ENCODE measurements around the gene ISLR2.
"Not testable (repeated sequence)": the region's sequence is repeated elsewhere in the genome, so short reads cannot be mapped to it uniquely, and the experiment has no call there.

Gene ISLR2

DNA sequence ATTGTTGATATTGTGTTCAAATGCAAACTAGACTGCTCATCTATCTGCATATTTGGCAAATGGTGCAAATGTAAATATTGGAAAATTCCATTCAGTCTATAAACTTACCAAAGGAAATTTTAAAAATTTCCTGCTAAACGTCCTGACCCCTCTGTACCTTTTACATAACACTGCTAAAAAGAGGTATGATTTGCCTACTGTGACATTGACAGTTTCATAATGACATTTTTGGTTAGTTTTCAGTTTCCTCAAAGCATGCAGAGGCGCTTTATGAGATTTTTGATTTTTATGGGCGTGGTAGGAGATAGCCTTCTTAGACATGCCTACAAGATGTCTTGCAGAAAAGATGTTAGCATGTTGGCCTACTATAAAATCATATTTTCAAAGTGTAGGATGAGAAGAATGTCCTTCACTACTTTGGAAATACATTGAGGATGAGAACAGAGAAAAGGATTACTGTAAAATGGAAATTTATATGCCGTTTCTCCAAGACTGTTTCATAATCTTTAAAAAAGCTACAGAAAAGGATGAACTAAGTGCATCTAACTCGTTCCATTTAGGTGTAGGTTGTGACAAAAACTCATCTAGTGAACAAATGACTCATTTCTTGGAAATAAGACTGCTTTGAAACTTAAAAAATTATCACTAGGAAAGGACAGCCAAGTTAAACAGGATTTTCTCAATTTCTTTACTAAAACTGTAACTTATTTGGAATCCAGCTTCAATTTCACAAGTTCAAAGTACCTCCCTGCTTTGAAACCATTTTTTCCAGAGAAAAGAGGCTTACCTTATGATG lies 28.7 kb downstream of the ISLR2 start:
- no peak overlapping the region for H3K4me3 ChIP-seq (ENCODE audit: low read length in 2 of 2)
- no peak overlapping the region for H3K27ac ChIP-seq (ENCODE audit: low read length)
- no peaks in the 10 kb centered on the region for H3K27me3 ChIP-seq (ENCODE audit: control insufficient read depth in 1 of 2, insufficient read depth in 2 of 2, low read length in 2 of 2)
- peaks cover 32% of the 10 kb centered on the region for H3K4me1 ChIP-seq (ENCODE audit: control insufficient read depth, insufficient read depth, low read length)
- no peak overlapping the region for H3K9ac ChIP-seq (ENCODE audit: low read length in 2 of 2)
- H3K9me3 ChIP-seq (ENCODE audit: control insufficient read depth in 2 of 2, low read length in 2 of 2) = no peaks in the 10 kb centered on the region
- no peaks in the 10 kb centered on the region for H3K36me3 ChIP-seq (ENCODE audit: control insufficient read depth in 2 of 2, insufficient read depth in 2 of 2, low read length in 2 of 2)

DNA sequence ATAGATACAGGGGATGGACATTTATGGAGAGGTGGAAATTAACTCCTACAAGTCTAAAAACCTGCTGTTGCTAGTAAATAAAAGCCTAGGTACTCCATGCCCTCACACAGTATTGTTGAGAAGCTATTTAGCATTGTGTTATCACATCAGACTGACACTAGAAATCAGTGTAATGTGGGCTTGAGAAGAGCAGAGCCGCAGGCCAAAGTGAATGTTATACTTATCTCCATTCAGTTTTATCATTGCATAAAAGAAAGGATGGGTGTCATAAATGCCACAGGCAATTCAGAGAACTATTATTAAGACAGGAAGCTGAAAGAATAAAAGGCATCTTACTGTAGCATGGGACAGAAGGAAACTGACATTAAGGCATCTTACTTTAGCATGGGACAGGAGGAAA lies 29.4 kb downstream of the ISLR2 start:
- Histone ChIP-seq H3K4me3 (ENCODE audit: low read length in 2 of 2) (no peak overlapping the region), H3K9me3 (ENCODE audit: control insufficient read depth in 2 of 2, low read length in 2 of 2) (no peaks in the 10 kb centered on the region), H3K36me3 (ENCODE audit: control insufficient read depth in 2 of 2, insufficient read depth in 2 of 2, low read length in 2 of 2) (no peaks in the 10 kb centered on the region), H3K27me3 (ENCODE audit: control insufficient read depth in 1 of 2, insufficient read depth in 2 of 2, low read length in 2 of 2) (no peaks in the 10 kb centered on the region), H3K9ac (ENCODE audit: low read length in 2 of 2) (no peak overlapping the region), H3K4me1 (ENCODE audit: control insufficient read depth, insufficient read depth, low read length) (peaks cover 32% of the 10 kb centered on the region), H3K27ac (ENCODE audit: low read length) (no peak overlapping the region)

DNA sequence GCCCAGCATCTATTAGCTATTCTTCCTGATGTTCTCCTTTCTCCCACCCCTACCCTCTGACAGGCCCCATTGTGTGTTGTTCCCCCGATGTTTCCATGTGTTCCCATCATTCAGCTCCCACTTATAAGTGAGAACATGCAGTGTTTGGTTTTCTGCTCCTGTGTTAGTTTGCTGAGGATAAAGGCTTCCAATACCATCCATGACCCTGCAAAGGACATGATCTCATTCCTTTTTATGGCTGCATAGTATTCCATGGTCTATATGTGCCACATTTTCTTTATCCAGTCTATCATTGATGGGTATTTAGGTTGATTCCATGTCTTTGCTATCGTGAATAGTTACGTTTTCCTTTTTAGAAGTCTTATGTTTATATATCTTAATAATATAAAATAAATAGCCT lies 30.0 kb downstream of the ISLR2 start:
- H3K4me1 ChIP-seq (ENCODE audit: control insufficient read depth, insufficient read depth, low read length) = peaks cover 28% of the 10 kb centered on the region
- not testable (repeated sequence) for H3K9ac ChIP-seq (ENCODE audit: low read length in 2 of 2); H3K4me3 ChIP-seq (ENCODE audit: low read length in 2 of 2); H3K9me3 ChIP-seq (ENCODE audit: control insufficient read depth in 2 of 2, low read length in 2 of 2); H3K27ac ChIP-seq (ENCODE audit: low read length); H3K36me3 ChIP-seq (ENCODE audit: control insufficient read depth in 2 of 2, insufficient read depth in 2 of 2, low read length in 2 of 2); H3K27me3 ChIP-seq (ENCODE audit: control insufficient read depth in 1 of 2, insufficient read depth in 2 of 2, low read length in 2 of 2)

DNA sequence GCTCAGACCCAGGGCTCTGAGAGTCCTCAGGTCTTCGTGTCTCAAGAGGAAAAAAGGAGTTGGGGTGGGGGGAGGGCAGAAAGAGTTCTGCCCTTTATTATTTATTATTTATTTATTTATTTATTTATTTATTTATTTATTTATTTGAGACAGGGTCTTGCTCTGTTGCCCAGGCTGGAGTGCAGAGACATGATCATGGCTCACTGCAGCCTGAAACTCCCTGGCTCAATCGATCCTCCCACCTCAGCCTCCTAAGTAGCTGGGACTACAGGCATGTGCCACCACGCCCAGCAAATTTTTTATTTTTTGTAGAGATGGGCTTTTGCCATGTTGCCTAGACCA lies 31.8 kb downstream of the ISLR2 start:
- not testable (repeated sequence) for H3K27ac ChIP-seq (ENCODE audit: low read length); H3K9me3 ChIP-seq (ENCODE audit: control insufficient read depth in 2 of 2, low read length in 2 of 2); H3K36me3 ChIP-seq (ENCODE audit: control insufficient read depth in 2 of 2, insufficient read depth in 2 of 2, low read length in 2 of 2); H3K4me3 ChIP-seq (ENCODE audit: low read length in 2 of 2); H3K27me3 ChIP-seq (ENCODE audit: control insufficient read depth in 1 of 2, insufficient read depth in 2 of 2, low read length in 2 of 2); H3K9ac ChIP-seq (ENCODE audit: low read length in 2 of 2)
- H3K4me1 ChIP-seq (ENCODE audit: control insufficient read depth, insufficient read depth, low read length) = peaks cover 13% of the 10 kb centered on the region

DNA sequence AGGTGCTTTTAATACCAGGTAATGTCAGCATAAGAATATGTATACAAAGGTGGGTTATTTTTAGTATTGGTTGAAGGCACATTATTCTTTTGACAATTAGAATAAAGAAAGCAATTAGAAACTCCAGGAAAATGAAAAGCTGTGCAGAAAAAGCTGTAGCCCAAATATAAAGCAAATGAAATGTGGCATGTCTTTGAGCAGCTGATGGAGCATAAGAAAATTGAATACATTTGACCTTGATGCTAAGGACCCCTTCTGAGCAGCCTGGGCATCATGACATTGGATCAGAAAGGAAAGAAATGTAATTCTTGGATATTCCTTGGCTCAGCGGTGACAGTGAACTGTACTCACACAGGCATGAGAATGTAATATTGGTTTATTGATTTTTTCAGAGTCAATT lies 35.1 kb downstream of the ISLR2 start:
- Histone ChIP-seq H3K36me3 (ENCODE audit: control insufficient read depth in 2 of 2, insufficient read depth in 2 of 2, low read length in 2 of 2) (no peaks in the 10 kb centered on the region), H3K9me3 (ENCODE audit: control insufficient read depth in 2 of 2, low read length in 2 of 2) (no peaks in the 10 kb centered on the region), H3K27ac (ENCODE audit: low read length) (no peak overlapping the region), H3K9ac (ENCODE audit: low read length in 2 of 2) (no peak overlapping the region), H3K4me3 (ENCODE audit: low read length in 2 of 2) (no peak overlapping the region), H3K4me1 (ENCODE audit: control insufficient read depth, insufficient read depth, low read length) (peaks cover 17% of the 10 kb centered on the region), H3K27me3 (ENCODE audit: control insufficient read depth in 1 of 2, insufficient read depth in 2 of 2, low read length in 2 of 2) (no peaks in the 10 kb centered on the region)

DNA sequence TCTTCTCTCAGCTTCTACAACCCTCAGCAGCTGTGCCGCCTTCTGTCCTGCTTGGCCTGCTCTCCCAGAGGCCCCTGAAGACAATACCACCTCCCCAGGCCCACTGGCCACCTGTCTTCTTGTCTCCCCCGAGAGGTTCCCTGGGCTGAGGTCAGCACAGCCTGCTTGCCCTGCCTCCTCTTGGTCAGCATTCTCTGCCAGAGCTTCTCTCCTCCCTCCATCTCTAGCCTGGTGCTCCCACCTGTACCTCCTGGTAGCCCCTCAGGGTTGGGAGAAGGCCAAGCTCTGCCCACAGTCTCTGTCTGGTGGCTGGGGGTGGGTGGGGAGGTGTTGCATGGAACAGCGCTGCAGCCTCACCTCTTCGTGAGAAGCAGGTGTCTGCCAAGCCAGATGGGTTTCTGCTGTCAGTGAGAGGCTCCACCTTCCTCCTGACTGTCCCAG lies 37.5 kb downstream of the ISLR2 start:
- Histone ChIP-seq H3K4me1 (ENCODE audit: control insufficient read depth, insufficient read depth, low read length) (peaks cover 28% of the 10 kb centered on the region), H3K4me3 (ENCODE audit: low read length in 2 of 2) (no peak overlapping the region), H3K9ac (ENCODE audit: low read length in 2 of 2) (no peak overlapping the region), H3K27ac (ENCODE audit: low read length) (no peak overlapping the region), H3K9me3 (ENCODE audit: control insufficient read depth in 2 of 2, low read length in 2 of 2) (no peaks in the 10 kb centered on the region), H3K27me3 (ENCODE audit: control insufficient read depth in 1 of 2, insufficient read depth in 2 of 2, low read length in 2 of 2) (no peaks in the 10 kb centered on the region), H3K36me3 (ENCODE audit: control insufficient read depth in 2 of 2, insufficient read depth in 2 of 2, low read length in 2 of 2) (no peaks in the 10 kb centered on the region)

DNA sequence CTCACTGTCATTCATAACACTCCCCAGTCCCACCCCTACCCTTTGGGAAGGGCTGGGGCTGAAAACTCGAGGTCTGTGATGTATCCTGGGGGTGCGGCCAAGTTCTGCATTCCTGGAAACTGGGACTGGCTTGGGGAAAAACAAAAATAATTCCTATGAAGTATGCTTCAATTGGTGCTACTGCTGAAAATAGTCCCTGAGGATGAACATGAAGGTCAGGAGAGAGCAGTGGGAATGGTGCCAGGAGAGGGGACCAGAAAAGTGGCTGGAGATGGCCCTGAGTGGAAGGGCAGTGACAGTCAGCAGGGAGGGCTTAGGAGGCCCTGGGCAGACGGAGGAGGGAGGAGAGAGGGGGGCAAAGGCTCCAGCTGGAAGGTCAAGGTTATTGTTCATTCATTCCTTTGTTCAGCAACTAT lies 38.3 kb downstream of the ISLR2 start:
- H3K9me3 ChIP-seq (ENCODE audit: control insufficient read depth in 2 of 2, low read length in 2 of 2) = no peaks in the 10 kb centered on the region
- no peak overlapping the region for H3K27ac ChIP-seq (ENCODE audit: low read length)
- H3K27me3 ChIP-seq (ENCODE audit: control insufficient read depth in 1 of 2, insufficient read depth in 2 of 2, low read length in 2 of 2) = no peaks in the 10 kb centered on the region
- peaks cover 36% of the 10 kb centered on the region for H3K4me1 ChIP-seq (ENCODE audit: control insufficient read depth, insufficient read depth, low read length)
- H3K36me3 ChIP-seq (ENCODE audit: control insufficient read depth in 2 of 2, insufficient read depth in 2 of 2, low read length in 2 of 2) = no peaks in the 10 kb centered on the region
- no peak overlapping the region for H3K4me3 ChIP-seq (ENCODE audit: low read length in 2 of 2)
- H3K9ac ChIP-seq (ENCODE audit: low read length in 2 of 2) = no peak overlapping the region

DNA sequence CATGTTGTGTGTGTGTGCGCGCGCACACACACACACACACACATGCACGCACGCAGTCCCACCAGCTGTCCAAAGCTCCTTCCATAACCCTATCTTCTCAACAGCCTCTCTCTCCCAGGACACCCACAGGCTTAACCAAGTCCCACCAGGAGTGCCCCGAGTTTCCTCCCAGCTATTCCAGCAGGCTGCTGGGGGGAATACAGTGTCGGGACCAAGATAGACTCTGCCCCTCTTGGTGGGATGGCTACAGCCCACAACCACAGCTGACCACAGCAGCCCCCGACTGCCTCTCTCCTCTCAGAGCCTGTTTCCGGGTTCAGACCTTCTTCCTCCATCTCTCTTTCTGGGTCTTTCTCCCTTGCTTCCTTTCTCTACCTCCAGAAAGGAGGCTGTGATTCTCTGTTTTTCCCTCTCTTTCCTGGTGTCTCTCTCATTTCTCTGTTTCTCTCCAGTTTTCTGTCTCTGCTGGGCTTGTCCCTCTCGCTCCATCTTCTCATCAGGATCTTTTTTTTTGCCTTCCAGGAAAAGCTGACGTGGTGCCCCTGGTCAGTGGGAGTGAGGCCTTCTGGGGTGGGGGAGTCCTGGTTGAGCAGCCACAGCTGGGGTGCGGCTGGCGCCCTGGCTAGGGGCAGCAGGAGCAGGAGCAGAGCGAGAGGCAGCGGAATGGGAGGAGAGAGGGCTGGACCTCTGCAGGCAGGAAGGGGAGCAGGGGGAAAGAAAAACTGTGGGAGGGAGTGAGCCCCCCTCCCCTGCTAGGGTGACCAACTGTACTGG lies 39.9 kb downstream of the ISLR2 start:
- Histone ChIP-seq H3K4me3 (ENCODE audit: low read length in 2 of 2) (no peak overlapping the region), H3K27me3 (ENCODE audit: control insufficient read depth in 1 of 2, insufficient read depth in 2 of 2, low read length in 2 of 2) (no peaks in the 10 kb centered on the region), H3K9ac (ENCODE audit: low read length in 2 of 2) (no peak overlapping the region), H3K36me3 (ENCODE audit: control insufficient read depth in 2 of 2, insufficient read depth in 2 of 2, low read length in 2 of 2) (no peaks in the 10 kb centered on the region), H3K27ac (ENCODE audit: low read length) (no peak overlapping the region), H3K9me3 (ENCODE audit: control insufficient read depth in 2 of 2, low read length in 2 of 2) (no peaks in the 10 kb centered on the region), H3K4me1 (ENCODE audit: control insufficient read depth, insufficient read depth, low read length) (peaks cover 49% of the 10 kb centered on the region)

DNA sequence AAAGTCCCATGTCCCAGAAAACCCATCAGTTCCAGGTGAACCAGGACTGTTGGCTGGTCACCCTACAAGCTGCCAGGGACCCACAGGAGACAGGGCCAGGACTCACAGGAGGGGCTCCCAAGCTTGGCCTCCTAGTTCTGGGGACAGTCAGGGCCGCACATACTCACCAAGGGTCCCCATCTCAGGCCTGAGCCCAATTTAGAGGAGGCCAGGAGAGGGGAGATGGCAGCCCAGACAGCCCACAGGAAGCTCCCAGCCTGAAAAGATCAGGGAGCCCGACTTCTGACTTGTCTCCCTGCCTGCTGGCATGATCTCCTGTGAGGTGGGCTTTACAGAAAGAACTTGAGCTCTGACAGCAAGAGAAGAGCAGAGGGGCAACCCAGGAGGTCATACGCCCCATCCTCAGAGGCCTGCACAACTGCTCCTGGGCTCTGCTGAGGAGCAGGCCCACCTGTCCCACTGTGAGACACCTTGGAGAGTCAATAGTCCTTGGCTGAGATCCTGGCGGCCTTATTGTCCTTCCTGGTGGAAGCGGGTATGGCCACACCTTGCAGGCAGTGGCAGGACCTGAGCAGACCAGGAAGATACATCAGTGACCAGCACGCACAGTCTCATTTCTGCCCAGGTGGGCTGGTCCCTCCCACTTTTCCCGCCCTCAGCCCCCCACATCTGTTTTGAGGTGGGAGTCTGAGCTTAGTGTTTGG lies 40.6 kb downstream of the ISLR2 start:
- Histone ChIP-seq H3K9ac (ENCODE audit: low read length in 2 of 2) (no peak overlapping the region), H3K27ac (ENCODE audit: low read length) (no peak overlapping the region), H3K4me3 (ENCODE audit: low read length in 2 of 2) (no peak overlapping the region), H3K27me3 (ENCODE audit: control insufficient read depth in 1 of 2, insufficient read depth in 2 of 2, low read length in 2 of 2) (no peaks in the 10 kb centered on the region), H3K9me3 (ENCODE audit: control insufficient read depth in 2 of 2, low read length in 2 of 2) (no peaks in the 10 kb centered on the region), H3K36me3 (ENCODE audit: control insufficient read depth in 2 of 2, insufficient read depth in 2 of 2, low read length in 2 of 2) (peaks cover 5 to 6% of the 10 kb centered on the region in 2 donors), H3K4me1 (ENCODE audit: control insufficient read depth, insufficient read depth, low read length) (peaks cover 57% of the 10 kb centered on the region)

DNA sequence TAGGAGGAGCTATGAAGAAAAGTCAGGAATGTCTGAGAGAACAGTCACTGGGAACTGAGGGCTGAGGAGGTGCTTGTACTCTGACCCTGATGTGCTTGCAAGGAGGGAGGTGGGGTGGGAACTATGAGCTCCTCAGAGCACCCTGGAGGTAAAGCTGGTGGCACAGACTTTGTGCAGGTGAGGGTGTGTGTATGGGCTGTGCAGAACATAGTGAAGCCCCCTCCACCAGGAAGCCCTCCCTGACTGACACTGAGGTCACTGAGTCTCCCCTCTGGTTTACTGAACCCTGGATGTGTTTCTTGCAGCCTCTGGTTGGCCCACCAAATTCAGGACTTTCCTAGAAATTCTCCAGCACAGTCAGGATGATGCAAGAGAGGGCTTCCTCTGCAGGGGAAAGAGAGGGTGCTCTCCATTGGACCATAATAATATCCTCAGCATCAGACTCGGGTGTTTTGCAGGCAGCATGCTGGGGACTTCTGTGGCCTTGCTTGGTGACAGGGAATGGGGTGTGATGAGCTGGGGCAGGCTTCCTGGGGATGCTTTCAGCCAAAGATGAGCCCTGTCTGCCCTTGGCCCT lies 41.7 kb downstream of the ISLR2 start:
- Histone ChIP-seq H3K9ac (ENCODE audit: low read length in 2 of 2) (no peak overlapping the region), H3K36me3 (ENCODE audit: control insufficient read depth in 2 of 2, insufficient read depth in 2 of 2, low read length in 2 of 2) (peaks cover 6 to 9% of the 10 kb centered on the region in 2 donors), H3K4me3 (ENCODE audit: low read length in 2 of 2) (peak overlapping the region in 1 of 2 donors; percentile 78), H3K27ac (ENCODE audit: low read length) (peak overlapping the region; percentile 89), H3K4me1 (ENCODE audit: control insufficient read depth, insufficient read depth, low read length) (peaks cover 66% of the 10 kb centered on the region), H3K27me3 (ENCODE audit: control insufficient read depth in 1 of 2, insufficient read depth in 2 of 2, low read length in 2 of 2) (no peaks in the 10 kb centered on the region), H3K9me3 (ENCODE audit: control insufficient read depth in 2 of 2, low read length in 2 of 2) (no peaks in the 10 kb centered on the region)

Measured in stomach smooth muscle (tissue), 2 donors.